Left kidney (tissue), 8 donors: ENCODE measurements around the gene SEC23B. TPM values are rescaled to one million over a fixed set of nuclear protein-coding genes. Genes with fewer than 3 reads are reported as not detected.
"Not testable (repeated sequence)": the region's sequence is repeated elsewhere in the genome, so short reads cannot be mapped to it uniquely, and the experiment has no call there.

Source experiments
- DNase-seq: peaks from one replicate; pipeline ENCODE4 v3.0.0-alpha.2; 2013
- long read RNA-seq, 8 donors: transcript quantifications; one replicate each; lab custom pipeline, GENCODE V29; 2026
- polyA plus RNA-seq: library from polyadenylated mRNA; unstranded; fragments of 120-200 nt; gene quantifications from one replicate; pipeline ENCODE4 v1.2.1, GENCODE V29; 2013; ENCODE audit not compliant: insufficient read length

SEC23B gene
- polyA plus RNA-seq = 63.3 TPM
- long read RNA-seq, donor 1, transcript SEC23B-204 (20 exons, 3,484 nt) = major isoform, 6 of 35 reads
- long read RNA-seq, donor 1, partial matches to known transcripts = 25 of 35 reads
- long read RNA-seq, donor 1, other reads (novel, unspliced or antisense) = 0 of 35 reads
- long read RNA-seq, donor 2, partial matches to known transcripts = 0 of 6 reads
- long read RNA-seq, donor 2, other reads (novel, unspliced or antisense) = 0 of 6 reads
- long read RNA-seq, donor 3, transcript SEC23B-202 (20 exons, 3,464 nt) = major isoform, 5 of 9 reads
- long read RNA-seq, donor 3, partial matches to known transcripts = 0 of 9 reads
- long read RNA-seq, donor 3, other reads (novel, unspliced or antisense) = 0 of 9 reads
- long read RNA-seq, donor 4, partial matches to known transcripts = 0 of 1 reads
- long read RNA-seq, donor 4, other reads (novel, unspliced or antisense) = 0 of 1 reads
- long read RNA-seq, donor 5, transcript SEC23B-202 (20 exons, 3,464 nt) = major isoform, 8 of 25 reads
- long read RNA-seq, donor 5, transcript SEC23B-204 (20 exons, 3,484 nt) = minor isoform, 6 of 25 reads
- long read RNA-seq, donor 5, partial matches to known transcripts = 11 of 25 reads
- long read RNA-seq, donor 5, other reads (novel, unspliced or antisense) = 0 of 25 reads
- long read RNA-seq, donor 6, partial matches to known transcripts = 19 of 21 reads
- long read RNA-seq, donor 6, other reads (novel, unspliced or antisense) = 0 of 21 reads
- long read RNA-seq, donor 7, transcript SEC23B-204 (20 exons, 3,484 nt) = major isoform, 8 of 33 reads
- long read RNA-seq, donor 7, transcript SEC23B-202 (20 exons, 3,464 nt) = minor isoform, 6 of 33 reads
- long read RNA-seq, donor 7, partial matches to known transcripts = 18 of 33 reads
- long read RNA-seq, donor 7, other reads (novel, unspliced or antisense) = 0 of 33 reads
- long read RNA-seq, donor 8, transcript SEC23B-202 (20 exons, 3,464 nt) = major isoform, 5 of 7 reads
- long read RNA-seq, donor 8, partial matches to known transcripts = 0 of 7 reads
- long read RNA-seq, donor 8, other reads (novel, unspliced or antisense) = 0 of 7 reads

DNA sequence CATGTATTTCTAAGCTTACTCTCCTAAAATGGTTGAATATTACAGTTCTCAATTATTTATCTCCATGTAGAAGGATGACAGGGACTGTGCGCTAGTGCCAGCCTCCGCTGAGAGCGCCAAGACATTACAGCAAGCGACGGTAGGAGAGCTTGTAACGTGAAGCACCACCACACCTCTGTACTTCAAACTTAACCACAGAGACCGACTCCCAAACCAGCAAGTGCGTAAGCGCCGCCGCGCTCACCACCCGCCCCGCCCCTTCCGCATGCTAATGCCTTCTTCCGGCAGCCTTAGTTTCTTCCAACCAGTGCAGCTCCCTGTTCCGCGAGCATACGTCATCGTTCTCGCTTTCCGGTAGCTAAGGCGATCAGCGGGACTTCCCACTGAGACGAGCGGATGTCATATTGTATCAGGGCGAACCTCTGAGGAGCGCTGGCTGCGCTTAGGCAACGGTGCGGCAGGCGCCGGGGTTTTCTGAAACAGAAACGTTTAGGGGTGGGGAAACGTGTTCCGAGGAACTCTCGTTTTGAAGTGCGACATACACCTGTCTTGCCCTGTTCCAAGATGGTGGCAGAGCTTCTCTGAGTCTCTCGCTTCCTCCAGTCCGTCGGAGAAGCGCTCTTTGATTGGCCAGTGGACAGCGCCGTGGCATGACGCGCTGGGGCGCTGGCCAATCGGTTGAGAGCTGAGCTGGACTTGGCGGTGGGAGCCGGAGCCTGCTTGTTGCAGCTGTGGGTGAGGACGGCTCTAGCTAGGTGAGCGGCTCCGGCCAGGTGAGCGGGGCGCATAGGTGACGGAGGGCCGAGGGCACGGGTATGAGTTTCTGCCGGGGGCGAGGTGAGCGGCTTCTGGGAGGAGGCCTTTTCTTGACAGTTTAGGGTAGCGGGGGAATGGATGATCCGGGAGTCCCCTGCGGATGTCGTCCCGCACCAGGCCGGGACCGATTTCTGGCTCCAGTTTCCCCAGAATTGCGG is at the start of gene SEC23B:
SEC23B (plus strand) TSS at position 723 of the 974 bp plus-strand sequence. CDS start 2,896 bp downstream, outside the sequence.
- DNase-seq = peak; percentile 96

DNA sequence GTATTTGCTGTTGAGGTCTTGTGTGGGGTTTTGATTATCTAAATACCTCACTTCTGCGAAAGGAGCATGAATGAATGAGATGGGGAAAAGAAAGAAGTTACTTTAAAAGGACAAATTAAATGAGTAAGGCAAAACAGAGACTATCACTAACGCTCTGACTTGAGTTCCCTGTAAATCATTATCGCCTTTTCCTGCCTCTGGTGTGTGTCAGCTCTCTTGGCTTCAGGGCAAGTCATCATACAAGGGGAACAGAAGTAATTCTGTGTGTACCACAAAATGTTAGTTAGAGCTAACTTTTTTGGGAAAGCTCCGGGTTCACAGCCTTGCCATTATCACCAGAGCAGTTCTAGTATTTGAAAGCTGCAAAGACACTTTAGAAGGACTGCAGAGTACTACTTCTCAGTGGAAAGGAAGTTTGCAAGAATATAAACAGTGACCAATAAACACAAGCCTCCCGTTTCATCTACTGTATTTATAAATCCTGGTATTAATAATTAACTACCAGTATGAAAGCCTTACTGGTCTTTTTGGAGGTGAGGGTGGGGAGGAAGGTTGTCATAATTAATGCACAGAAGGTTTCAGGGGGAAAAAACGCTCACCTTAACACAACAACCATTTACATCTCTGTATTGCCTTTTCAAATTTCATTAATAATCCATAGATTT is 42.1 kb upstream of the SEC23B start:
- DNase-seq = no peak

DNA sequence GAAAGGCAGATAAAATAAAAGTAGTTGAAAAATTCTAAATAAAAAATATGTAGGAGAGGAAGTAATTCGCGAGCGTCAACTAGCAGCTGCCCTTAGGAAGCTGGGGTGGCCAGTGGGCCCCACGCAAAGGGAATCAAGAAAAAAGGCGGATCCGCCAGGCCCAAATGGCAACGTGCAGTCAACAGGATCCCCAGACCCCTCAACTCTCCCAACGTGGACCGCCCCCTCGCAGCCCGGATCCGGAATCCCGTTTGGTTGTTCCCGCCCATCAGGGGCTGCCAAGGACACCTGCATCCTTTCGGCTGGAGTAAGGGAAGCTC is 41.2 kb upstream of the SEC23B start:
- no peak for DNase-seq

DNA sequence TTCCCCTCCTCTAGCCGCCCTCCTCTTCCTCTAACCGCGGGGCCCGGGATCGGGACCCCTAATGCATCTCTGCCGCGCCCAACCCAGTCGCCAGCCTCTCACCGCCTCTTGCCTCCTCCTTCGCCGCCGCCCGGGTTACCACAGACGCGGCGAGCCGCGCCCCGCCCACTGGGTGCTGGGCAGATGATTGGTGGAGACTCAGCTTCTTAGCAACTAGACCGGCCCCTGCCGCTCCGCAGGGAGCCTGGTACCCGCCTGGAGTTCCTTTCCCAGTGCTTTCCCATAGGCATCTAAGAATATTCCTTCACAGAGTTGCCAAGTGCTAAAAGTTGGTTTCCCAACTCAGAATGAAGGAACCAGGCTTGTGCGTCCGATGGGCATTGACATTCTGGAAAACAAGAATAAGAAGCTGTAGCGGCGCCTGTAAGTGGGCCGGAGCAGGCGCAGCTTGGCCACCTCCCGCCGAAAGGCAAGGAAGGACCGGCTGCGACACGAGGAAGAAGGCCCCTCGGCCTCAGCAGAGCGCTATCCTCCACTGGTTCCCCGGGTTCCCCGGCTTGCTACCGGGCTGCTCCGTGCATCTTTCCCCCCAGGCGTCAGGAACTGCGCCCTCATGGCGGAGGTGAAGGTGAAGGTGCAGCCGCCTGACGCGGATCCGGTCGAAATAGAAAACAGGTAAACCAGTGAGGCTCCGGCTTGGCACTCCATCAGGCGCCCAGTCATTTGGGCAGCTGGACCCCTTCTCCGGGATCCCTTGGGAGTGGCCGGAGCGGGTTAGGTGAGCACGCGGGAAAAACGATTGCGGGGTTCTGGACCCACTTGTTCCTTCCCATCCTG is 40.6 kb upstream of the SEC23B start, which contains the start of the genes DZANK1 and POLR3F:
DZANK1 (minus strand) TSS at position 137 of the 837 bp plus-strand sequence. CDS start 1,672 bp downstream, outside the sequence.
POLR3F (plus strand) TSS at position 497 of the 837 bp plus-strand sequence; CDS start at position 614, 117 bp downstream.
- DNase-seq = peak; percentile 96

DNA sequence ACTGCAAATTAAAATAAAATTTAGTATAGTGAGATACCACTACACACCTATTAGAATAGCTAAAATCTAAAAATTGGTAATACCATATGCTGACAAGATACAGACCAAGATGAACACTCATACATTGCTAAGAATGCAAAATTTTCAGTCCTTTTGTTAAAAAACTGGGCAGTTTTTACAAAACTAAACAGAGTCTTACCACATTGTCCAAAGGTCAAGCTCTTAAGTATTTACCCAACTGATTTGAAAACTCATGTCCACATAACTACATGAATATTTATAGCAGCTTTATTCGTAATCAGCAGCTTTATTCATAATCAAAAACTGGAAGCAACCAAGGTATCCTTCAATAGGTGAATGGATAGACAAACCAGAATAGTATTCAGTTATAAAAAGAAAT is 30.5 kb upstream of the SEC23B start:
- no peak for DNase-seq

DNA sequence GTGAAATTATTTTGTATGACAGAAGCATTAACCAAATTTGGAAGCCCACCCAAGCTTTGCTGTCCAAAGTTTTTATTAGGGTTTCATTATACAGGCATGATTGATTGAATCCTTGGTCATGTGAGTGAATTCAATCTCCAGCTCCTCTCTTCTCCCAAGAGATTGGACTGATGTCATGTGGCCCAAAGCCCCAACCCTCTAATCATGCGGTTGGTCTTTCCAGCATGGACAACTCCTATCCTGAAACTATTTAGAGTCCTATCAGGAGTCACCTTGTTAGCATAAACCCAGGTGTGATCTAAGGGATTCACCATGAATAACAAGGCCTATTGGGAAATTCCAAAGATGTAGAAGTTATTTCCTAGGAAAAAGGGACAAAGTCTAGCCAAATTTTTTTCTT is 29.9 kb upstream of the SEC23B start:
- no peak for DNase-seq

DNA sequence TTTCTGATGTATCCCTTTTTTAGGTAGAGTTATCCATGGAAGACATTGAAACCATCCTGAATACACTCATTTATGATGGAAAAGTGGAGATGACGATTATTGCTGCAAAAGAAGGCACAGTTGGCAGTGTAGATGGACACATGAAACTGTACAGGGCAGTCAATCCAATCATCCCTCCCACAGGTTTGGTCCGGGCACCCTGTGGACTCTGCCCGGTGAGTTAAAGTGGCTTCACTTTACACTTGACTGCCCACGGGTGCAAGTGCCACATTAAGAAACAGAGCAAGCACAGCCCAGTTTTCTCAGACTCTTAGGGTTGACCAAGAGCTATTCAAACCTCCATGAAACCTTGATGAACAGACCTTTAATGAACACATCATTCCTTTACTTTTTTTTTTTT is 26.1 kb upstream of the SEC23B start:
- DNase-seq = no peak

DNA sequence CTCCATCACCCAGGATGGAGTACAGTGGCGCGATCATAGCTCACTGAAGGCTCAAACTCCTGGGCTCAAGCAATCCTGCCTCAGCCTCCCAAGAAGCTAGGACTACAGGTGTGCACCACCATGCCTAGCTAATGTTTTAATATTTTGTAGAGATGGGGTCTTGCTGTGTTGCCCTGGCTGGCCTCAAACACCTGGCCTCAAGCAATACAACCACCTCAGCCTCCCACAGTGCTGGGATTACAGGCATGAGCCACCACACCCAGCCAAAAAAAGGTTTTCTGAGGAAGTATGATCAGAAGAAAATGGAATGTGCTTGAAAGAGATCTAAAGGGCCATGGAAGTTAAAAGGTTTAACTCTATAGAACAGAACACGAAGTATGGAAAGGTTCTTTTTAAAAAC is 19.4 kb upstream of the SEC23B start:
- DNase-seq = no peak

DNA sequence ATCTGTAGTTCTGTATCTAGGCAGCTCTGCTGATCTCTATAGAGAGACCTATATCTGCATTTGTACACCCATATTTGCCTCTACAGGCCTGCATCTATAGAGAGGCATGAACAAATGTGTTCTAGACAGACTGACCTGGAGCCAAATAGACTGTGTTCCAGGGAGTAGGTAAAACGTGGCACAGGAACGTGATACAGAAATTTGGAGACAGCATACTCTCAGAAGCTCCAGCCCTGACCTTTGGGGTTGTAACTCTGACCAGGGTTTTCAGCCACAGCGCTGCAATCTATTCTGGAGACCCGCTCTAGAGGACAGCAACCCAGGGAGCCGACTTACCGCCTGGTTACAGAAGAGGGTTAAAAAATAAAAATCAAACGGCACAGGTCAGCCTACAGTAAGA is 11.7 kb upstream of the SEC23B start:
- no peak for DNase-seq

DNA sequence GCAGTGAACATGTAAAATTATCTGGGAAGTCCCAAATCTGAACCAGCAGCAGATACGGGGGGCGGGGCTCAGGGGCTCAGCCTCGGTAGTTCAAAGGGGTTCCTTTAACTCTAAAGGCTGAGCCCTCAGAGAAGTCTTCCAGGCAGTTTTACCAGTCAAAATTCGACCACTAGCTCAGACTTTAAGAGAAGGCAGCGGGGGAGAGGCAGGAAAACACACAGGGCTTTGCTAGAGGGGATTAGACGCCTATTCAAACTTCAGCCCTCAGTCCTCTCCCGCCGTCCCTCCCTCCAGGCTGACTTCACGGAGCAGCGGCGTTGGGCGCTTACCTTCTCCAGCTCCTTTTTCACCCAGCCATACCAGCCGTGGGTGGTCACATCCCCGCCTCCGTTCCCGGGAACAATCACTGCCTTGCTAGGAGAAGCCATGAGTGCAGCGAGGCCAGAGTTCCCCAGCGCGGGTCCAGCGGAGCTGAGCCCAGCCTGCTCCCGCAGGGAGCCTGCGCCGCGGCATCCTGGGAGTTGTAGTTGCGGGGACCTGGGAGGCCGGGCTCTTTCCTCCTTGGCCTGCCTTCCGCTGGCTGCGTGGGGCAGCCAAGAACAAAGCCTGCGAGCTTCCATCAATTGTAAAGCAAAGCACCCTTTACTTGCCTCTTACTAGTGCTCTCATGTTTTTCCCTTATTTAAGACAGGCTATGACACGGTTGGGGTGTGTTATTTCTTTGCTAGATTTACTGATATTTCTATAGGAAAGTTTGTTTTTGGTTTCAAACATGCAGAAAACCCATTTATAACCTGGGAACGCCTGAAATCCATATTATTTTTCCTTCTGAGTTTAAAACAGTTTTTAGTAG is 10.8 kb upstream of the SEC23B start, which contains the start of gene RBBP9:
RBBP9 (minus strand) TSS at position 486 of the 853 bp plus-strand sequence; CDS start at position 428, 58 bp downstream.
- peak; percentile 83 for DNase-seq

DNA sequence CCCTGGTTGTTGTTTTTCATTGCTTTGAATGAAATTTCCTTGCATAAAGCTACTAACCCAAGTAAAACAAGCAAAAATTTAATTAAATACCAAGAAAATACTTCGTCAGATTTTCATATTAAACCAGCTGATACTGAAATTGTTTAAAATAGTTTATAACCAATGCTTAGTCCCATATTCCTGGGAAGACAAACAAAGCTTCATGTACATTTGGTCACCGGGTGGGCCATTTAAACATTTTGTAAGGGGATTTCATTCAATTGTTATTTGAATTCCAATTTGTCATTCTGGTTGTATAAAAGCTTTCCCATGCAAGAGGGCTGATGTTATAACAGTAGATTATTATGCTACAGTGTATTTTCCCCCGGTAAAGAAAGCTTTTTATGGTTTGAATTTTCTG is 10.1 kb upstream of the SEC23B start:
- no peak for DNase-seq

DNA sequence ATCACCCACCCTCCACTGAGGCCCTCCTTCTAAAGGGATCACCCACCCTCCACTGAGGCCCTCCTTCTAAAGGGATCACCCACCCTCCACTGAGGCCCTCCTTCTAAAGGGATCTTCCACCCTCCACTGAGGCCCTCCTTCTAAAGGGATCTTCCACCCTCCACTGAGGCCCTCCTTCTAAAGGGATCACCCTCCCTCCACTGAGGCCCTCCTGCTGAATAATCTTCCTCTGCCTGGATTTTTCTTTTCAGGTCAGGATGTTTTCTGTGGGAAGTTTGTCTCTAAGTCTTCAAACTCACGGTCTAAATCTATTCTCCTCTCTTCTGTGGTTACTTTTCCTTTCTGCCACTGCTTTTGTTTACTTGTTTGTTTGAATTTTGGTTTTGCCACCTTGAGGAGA is 6.1 kb upstream of the SEC23B start:
- not testable (repeated sequence) for DNase-seq

DNA sequence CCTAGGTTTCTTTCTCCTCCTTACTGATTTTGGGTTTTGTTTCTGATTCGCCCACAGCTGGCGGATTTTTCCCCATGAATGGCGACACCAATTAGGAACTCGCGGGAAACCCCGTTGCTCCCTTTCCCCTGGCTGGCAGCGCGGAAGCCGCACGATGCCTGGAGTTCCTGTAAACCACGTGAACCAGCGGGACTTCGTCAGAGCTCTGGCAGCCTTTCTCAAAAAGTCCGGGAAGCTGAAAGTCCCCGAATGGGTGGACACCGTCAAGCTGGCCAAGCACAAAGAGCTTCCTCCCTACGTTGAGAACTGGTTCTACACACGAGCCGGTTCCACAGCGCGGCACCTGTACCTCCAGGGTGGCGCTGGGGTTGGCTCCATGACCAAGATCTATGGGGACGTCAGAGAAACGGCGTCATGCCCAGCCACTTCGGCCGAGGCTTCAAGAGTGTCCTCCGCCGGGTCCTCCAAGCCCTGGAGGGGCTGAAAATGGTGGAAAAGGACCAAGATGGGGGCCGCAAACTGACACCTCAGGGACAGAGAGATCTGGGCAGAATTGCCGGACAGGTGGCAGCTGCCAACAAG is 3.2 kb upstream of the SEC23B start:
- DNase-seq = no peak

DNA sequence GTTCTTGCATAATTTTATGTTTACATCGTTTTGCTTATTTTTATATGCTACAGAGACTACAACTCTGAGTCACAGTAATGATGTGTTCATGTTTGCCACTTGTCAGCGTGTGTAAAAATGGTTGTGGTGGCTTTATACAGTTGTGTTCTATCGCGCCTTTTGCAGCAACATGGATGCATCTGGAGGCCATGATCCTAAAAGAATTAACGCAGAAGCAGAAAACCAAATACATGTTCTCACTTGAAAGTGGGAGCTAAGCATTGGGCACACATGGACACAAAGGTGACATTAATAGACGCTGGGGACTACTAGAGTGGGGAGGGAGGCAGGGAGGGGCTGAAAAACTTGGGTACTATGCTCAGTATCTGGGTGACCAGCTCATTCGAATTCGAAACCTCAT is 996 bp upstream of the SEC23B start:
- DNase-seq = no peak

DNA sequence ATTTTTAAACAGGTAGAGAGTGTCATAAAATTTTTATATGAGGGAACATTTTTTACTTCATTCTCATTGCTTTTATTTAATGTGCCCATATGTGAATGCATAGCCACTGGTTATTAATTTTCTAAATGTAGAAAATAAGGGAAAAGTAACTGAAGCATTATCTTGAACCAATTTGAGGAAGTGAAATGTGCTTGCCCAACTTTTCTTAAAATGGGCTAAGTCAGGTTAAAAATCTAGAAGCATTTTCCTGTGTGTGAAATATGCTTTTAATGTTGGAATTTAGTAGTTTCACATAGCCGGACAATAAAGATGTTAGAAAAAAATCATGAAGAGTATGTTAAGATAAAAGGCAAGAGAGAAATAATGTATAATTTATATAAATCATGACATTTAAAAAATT is 3.8 kb downstream of the SEC23B start:
- DNase-seq = no peak

DNA sequence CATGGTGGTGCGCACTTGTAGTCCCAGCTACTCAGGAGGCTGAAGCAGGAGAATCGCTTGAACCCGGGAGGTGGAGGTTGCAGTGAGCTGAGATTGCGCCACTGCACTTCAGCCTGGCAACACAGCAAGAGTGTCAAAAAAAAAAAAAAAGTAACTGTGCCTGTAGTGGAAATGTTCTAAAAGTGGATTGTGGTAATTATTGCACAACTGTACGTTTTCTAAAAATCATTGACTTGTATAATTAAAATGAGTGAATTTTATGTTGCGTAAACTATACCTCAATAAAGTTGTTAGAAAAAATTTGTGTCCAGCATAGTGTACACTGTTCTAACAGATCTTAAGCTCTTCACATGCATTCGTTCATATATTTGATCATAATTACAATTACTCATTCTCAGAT is 5.5 kb downstream of the SEC23B start:
- DNase-seq = no peak

DNA sequence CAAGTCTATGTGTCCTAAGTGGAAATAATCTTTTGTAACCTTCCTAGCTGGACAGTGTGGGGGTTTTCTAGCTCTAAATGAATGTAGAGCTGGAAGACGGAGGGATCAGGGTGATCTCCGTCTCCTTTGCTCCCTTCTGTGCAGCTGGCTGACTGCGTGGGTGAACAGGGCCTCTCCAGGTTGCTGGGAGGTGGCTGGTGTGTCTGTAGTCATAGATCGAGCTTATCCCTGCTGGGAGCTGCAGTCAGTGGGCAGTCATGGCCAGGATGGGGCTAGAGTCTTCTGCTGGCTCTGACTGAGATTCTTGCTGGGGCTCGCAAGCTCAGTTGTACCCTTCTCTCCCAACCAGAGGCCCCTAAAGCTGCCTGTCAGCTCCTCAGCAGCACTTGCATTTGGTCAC is 6.4 kb downstream of the SEC23B start:
- no peak for DNase-seq

DNA sequence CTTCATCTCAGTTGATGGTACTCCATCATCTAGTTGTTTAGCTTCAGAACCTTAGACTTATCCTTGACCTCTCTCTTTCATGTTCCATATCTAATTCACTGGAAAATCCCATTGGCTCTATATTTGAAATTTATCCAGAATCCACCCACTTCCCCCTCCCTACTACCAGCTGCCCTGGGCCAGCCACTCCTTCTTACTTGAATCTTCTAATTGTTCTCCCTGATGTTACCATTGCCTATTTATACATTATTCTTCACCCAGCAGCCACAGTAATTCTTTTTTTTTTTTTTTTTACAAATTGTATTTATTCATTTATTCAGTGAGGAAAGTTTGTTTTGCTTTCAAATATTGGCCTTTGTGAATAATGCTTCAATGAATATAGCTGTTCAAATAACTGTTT is 8.2 kb downstream of the SEC23B start:
- DNase-seq = no peak
